ENCODE results near the gene ABLIM2. TPM values are rescaled to one million over a fixed set of nuclear protein-coding genes. Genes with fewer than 3 reads are reported as not detected.

The ABLIM2 gene
- polyA plus RNA-seq, 1 donor = 16.0 TPM

DNA sequence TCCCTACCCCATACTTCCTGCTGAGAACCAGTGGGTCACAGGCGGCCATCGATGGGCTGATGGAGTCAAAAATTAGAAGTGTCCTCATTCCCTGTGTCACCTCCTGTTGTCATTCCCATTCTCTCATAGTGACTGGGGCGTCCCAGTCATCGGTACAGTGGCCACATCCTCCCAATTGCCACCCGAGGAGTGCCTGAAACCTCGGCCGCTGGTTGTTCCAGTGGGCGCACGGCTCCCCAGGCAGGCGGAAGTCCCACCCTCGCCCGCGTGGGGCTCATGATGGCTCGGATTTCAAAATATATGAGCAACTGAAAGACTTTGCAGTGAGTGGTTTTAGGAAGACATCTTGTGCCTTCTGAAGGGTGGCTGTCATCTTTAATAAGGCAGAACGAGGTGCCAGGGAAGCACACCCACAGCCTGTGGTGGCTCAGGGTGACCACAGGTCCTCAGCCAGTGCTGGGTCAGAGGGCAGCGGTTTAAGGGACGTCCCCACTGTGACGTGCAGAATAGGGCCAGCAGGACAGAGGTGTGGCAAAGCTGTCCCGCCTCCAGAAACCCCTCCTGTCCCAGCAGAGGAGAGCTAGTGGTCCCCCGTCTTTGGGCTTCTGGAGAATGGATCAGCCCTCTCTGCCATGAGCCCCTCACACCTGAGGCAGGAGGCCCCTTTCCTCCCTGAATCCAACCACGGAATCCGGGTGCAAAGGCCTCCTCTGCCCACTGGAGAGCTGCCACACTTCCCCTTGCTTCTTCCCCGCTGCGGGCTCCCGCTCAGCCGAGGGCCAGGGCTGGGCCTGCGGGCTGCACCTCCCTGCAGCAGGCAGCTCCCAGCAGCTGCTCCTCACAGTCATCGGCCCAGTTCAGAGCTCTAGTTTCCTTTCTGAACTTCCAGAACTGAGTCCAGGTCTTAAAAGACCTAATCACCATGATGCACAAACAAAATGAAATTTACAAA lies 90.4 kb downstream of the ABLIM2 start:
- DNase-seq = no peak

DNA sequence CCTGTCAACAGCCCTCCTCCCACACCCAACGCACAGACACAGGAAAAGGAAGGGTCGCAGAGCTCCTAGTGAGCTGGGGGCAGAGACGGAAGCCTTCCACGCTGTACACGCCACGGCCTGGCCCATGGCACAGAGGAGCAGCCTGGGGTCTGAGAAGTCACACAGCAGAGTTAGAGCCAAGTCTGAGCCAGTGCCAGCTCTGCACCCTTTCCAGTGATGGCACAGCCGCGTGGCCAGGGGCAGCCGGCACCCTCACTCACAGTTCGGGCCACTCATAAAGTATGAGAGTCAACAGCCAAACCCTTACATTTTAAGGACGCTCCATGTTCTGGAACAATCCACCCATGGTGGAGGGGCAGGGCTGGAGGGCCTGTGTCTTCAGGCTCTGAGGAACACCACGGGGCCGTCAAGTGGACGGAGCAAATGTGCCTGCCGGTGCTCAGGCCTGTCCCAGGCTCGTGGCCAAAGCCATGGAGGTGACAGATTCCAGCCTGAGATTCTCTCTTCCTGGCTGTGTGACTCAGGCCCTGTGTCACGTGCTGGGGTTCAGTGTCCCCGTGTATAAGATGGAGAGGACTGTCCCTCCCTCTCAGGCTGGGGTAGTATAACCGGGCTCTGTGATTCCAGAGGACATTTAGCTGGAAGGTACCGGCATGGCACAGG lies 91.2 kb downstream of the ABLIM2 start:
- DNase-seq = no peak

DNA sequence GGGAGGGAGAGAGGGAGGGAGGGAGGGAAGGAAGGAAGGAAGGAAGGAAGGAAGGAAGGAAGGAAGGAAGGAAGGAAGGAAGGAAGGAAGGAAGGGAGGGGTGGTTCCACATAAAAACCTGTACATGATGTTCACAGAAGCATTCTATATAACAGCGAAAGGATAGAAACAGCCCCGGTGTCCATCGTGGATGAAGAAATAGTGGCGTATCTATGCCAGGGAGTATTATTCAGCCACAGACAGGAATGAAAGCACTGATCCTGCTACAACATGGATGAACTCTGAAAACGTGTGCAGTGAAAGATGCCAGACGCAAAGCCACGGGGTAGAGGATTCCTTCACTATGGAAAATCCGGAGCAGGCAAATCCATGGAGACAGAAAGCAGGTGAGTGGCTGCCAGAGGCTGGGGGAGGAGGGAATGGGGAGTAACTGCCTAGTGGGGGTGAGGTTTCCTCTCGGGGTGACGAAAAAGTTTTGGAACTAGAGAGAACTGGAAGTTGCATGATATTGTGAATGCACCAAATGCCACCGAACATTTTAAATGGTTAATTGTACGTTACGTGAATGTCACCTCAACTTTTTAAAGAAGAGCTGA lies 92.2 kb downstream of the ABLIM2 start:
- DNase-seq = no peak

DNA sequence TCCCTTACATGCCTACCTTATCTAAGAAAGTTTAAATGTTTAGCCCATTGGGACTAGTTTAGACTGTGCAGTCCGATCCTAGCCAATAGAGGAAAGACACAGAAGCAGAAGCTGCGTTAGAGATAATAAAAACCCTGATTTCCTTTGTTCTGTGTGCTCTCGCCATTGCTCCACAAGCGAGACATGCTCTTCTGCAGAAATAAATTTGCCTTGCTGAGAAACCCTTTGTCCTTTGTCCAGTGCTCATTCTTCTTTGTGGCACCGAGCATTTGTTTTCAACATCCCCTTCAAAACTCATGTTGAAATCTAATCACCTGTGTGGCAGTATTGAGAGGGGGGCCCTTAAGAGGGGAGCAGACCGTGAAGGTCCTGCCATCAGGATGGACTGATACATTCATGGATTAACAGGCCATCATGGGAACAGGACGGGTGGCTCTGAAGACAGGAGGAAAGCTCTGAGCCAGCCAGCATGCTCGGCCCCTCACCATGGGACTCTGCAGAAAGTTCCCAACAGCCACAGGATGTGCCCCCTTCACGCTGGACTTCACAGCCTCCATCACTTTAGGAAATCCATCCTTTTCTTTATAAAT lies 94.5 kb downstream of the ABLIM2 start:
- no peak for DNase-seq

DNA sequence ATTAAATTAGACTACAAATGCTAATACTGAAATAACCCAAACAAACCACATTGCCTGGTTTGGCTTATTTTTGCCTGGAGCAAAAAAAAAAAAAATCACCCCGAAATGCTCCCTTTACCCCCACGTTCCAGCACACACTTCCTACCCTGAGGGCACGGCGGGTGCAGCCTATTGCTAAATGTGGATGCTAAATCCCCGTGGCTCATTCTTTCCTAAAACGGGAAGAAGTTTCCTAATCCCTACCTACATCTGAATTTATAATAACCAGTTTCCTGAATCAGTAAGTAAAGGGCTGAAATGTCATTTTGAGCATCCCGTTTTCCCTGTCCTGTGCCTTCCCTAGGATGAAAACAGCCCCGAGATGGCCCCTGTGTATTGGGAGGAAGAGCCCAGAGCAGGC lies 97.0 kb downstream of the ABLIM2 start:
- DNase-seq = no peak

DNA sequence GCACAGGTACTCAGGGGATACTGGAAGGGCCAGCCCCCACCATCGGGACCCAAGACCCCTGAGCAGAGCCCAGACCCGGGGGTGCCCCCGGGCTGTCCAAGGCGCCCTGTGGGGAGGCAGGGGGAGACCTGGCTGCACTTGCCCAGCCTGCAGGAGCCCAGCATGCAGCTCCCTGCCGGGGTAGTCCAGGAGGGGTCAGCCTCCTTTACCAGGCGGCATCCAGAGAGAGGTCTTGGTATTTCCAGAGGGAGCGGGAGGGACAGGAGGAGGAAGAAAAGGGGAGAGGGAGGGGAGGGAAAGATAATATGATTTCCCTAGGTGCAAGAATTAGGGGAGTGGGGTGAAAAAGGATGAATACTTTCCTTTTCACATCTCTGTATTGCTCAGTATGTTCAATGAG lies 97.5 kb downstream of the ABLIM2 start:
- no peak for DNase-seq

DNA sequence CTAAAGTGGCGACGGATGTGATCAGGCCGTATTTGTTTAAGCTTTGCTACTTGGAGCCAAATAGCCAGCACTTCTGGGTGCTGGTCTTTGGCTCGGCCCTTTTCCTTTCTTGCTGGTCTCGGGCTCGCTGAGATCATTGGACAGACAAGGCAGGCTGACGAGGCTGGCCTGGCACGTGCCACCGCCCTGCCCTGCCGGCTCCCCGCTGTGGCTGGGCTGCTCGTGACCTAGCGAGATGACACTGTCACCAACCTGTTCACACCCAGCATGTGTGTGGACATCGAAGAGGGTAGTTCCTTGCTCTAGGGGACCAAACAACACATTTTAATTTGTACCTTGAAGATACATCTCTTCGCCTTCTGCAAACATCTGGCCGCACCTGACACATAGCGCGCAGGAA lies 98.0 kb downstream of the ABLIM2 start:
- DNase-seq = no peak

DNA sequence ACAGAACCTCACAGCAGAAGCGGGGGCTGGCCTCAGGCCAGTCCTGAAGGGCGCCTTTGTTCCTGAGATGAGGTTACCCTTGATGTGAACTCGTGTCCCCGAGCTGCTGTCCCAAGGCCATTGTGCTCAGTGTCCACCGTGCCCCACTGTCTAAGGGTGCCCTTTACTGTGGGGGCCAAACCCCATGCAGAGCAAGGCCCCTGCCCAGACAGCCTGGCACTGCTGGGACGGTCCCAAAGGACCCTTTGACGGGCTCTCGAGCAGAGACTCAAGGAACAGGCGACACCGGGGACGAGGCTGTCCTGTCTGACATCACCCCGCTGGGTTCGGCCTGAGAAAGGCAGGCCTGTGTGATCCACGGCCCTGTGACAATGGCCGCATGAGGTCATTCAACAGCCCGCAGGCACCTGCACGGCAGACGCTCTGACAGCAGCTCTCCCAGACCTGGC lies 100.6 kb downstream of the ABLIM2 start:
- DNase-seq = no peak

DNA sequence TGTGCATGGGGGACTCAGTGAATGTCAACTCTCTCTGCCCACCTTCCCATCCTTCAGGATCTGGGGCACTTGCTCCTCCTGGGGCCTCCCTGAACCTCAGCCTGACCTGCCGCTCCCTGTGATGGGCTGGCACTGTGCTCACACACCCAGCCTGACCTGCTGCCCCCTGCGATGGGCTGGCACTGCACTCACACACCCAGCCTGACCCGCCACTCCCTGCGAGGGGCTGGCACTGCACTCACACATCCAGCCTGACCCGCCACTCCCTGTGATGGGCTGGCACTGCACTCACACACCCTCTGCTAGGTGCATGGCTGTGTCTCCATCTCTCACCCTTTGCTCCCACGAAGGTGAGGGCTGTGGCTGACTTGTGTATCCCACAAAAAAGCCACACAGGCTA lies 103.4 kb downstream of the ABLIM2 start:
- no peak for DNase-seq

DNA sequence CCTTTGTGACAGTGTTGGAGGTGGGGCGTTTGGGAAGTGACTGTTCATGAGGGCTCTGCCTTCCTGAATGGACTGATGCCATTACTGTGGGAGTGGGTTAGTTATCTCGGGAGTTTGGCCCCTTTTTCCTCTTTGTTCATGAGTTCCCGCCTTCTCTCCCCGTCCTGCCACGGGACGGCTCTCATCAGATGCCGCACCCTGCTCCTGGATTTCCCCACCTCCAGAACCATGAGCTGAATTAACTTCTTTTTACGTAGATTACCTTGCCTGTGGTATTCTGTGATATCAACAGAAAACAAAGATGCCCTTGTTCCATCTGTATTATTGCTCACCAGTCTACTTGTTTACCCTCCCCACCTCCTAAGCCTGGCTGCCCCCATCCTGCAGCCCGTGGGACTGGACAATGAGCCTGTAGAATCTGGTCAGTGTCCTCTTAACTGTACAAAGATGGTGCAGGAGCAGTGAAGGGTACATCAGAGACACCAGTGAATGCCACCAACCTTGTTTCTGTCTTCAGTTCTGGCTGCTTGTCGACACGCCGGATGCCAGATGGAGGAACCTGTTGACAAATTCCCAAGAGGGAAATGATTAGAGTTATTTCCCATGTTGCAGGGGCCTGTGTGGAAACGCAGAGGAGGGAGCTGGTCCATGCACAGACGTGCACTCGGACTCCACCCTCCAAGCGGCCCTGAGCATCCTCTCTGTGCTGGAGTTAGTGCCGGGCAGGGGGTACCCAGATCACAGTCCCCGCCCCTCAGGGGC lies 104.7 kb downstream of the ABLIM2 start:
- no peak for DNase-seq

DNA sequence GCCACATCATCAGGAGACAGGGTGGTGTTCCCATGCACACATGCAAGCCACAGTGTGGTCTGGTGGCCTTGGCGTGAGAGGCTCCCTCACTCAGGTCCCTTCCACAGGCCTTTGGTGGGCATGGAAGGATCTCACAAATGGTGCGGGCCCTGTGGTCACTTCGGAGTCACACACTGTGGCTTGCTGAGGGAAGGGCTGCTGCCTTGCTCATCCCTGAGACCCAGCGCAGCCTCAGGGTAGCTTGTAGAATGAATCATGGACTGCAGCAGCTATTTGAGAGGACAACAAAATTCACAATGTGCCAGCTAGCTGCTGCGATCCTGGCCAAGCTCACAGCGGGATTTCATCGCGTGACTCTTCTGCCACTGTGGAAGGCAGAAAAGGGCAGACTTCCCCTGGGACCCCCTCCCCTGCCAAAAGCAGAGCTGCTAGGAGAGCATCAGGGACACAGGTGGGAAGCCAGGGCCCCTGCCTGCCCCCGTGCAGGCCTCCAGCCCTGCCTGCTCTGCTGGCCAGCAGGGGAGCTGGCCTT lies 106.4 kb downstream of the ABLIM2 start:
- DNase-seq = no peak

DNA sequence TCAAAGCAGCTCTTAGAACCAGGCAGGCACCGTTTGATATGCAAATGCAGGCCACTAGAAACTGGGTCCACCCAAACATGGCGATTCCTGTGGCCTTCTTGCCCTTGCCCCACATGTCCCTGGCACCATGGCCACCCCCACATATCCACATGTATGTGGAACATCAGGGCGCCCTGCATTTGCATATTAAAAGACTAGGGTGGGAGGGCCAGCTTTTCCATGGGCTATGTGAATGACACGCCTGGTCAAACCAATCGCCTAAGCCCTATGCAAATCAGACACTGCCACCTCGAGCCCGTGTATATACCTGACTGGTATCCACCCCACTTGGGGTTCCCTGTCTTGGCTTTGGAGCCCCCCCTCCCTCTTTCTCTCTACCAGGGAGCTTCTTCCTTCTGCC lies 107.0 kb downstream of the ABLIM2 start:
- DNase-seq = no peak

DNA sequence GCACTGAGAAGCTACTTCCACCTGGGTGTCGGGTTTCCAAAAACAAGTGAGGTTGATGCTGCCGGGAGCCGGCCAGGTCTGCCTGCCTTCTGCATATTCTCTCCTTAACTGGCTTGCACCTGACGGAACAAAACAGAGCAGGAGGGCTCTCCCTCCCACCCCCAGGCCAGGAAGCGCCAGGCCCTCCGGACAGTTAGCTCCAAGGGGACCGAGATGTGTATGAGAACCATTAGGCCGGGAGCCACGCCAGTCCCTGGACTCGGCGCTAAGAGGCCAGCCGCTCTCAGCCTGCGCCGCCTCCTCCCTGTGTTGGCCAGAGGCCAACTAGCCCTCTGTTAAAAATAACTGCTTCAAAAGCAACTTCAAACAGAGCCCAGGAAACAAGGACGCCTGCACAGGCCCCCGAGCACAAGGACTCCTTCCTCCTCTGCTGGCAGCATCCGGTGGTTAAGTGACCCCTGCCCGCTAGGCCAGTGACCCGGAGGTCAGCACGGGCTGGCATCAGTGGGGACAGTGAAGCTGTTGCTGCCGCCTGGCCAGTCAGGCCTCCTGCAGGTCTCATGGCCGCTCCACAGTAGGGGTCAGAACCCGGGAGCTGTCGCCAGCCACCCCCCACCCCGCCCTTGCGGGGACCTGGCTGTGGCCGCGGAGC lies 107.9 kb downstream of the ABLIM2 start:
- peak; percentile 73 for DNase-seq

DNA sequence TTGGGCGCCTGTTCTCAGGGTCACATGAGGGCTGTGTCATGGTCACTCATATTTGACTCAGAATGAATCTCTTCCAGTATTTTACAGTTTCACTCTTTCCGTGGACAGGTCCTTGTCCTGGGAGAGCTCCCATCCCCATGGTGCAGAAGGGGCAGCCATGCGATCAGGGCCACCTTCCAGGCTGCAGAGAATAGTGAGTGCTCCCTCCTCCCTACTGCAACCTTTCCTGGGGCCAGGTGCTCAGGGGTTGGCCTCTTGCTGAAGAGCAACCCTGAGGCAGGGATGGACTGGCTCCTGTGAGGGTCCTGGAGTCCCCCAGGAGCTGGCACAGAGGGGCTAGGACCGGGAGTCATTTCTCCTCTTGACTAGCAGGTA lies 108.4 kb downstream of the ABLIM2 start:
- no peak for DNase-seq

DNA sequence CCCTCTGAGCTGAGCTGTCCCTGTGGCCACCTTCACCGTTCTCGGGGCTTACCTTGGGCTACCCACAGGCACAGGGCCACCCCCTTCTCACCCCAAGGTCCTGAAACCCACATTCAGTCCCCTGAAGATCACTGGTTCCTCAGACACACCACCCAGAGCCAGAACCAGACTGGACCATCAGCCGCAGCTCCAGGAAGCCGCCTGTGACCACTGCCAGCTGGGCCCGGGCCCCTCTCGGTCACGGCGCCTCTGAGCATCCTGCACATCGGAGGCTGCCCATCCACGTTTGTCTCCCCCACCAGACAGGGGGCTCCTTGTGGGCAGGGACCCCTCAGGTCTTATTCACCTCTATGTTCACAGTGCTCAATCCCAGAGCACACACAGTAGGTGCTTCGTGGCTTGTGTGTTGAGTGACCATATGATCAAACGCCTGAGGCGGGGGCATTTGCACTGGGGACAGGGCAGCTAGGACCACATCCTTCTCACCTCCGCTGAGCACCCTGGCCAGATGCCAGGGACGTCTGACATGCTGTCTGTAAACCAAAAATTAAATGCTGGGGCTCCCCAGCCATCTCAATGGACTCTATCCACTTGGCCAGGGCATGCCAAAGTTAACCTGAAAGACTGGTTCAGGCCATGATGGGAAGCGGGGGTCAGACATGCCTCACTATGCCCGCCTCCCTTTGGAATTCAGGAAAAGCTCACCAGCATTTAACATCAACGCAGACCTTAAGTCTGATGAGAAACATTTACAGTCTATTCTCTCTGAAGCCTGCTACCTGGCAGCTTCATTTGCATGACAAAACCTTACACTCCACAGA lies 109.5 kb downstream of the ABLIM2 start:
- no peak for DNase-seq

DNA sequence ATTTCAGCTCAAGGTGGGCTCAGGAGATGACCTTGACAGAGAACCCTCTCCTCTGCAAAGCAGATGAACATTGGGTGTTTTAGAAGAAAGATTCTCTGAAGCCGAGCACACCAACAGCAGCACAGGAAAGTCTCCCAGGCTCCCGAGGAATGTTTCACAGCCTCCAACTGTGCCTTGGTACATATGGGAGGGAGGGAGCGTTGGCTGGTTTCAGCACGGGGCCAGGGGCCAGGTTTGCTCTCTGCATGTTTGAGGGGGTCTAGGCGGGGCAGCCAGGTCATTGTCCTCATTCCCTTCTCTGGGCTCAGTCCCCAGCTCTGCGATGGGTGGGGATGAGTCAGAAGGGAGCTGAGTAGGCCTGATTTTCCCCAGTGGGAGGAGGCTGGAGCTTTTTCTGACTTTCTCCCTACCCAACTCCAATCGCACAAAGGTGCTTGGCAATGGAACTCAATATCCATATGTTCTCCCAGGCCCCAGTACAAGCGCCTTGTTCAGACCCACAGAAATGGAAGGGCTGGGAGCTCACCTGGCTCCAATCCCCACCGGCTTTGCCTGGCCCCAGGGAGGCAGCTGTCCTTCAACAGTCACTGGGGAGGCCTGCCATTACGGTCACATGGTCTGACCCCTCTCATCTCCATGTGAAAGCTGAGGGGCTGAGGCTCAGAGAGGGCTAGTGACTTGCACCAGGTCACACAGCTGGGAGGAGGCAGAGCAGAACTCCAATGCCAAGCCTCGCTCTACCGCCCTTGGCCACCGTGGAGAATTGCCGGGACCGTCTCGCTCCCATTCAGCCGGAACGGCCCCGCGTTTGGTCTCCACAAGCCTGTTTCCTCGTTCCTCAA lies 110.6 kb downstream of the ABLIM2 start:
- no peak for DNase-seq

DNA sequence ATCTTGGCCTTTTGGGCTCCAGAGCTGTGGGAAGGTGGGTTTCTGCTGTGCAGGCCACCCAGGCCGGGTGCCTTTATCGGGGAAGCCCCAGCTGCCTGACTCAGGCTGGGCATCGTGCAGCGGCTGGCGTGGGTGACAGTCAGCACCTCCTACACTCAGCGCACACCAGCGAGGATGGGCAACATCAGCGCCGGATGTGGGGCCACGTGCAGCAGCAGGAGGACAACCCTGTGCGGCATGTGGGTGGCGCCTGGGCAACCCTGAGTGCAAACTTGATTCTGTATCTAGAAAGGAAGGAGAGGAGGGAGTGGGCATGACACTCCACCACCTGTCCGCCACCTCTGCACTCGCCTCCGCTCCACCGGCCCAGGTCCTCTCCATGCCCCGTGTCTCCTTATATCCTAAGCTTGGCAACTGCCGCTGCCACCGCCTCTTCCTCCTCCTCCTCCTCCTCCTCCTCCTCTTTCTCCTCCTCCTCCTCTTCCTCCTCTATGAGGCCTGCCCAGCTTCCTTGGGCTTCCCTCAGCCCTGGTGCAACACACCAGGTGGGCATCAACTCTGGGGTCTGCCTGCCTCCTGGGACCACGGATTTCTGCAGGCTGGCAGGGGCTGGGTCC lies 111.6 kb downstream of the ABLIM2 start:
- DNase-seq = no peak

DNA sequence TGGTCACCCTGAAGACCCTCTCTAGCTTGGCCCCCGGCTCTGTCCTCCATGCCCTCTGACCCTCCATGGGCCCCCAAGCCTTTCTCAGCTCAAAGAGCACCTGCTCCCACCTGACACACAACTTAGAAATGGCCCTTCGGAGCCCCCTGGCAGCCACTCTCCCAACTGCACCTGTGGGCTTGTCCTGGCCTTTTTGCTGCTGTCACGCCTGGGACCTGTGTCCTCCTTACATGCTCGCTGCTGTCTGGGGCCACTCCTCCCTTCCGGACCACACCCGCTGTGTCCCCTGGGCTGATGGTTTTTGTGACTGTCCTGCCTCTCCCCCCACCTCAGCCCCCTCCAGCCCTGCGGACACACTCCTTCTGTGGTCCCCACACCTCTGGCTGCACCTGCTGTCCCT lies 112.7 kb downstream of the ABLIM2 start:
- no peak for DNase-seq

DNA sequence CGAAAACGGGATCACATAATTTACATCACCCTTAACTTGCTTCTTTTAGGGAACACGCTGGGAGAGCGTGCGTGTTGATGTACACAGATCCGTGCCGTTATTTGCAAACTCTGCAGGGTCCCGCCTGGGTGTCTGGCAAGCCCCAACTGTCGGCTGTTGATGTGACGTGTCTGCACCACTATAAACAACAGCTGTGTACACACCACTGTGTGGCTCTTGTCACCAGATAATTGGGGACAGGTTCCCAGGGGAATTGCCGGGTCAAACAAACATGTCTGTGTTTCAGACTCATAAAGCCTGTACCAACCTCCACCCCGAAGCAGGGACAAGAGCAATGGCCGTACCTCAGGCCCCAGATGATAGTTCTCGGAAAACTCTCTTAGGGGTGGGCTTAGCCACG lies 113.9 kb downstream of the ABLIM2 start:
- DNase-seq = no peak

Data from hindlimb muscle (tissue), 1 donor.